ENCODE measurements around the gene FHL2.
A peak's percentile ranks its signal among the peaks of the same experiment; 100 is the strongest.

FHL2 gene

DNA sequence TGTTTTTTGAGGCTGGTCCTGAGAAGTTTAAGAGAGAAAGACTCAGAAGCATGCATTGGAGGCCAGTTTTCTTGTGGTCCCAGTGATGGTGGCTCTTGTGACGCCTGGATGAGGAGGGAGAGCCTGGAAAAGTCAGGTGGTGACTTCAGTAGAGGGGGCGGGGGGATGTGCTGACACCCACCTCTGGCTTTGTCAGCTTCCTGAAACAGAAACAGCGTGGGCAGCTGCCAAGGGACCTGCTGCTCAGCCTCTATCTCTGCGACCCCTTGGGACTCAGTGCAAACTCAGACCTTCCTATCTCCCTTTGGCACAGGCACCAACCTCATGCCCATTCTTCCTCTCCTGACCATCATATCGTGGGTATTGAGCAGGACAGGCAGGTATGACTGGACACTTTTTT, 75.7 kb downstream of the FHL2 start:
- 0 out of 2 replicates have a peak, but pooled peaks cover 4% of the 10 kb centered on the region for H3F3A ChIP-seq (ENCODE audit: low read depth)
- H3K36me3 ChIP-seq (ENCODE audit: insufficient read depth, low read length) = no peaks in the 10 kb centered on the region
- H2AFZ ChIP-seq (ENCODE audit: low read length) = no peak overlapping the region
- H3K4me1 ChIP-seq (ENCODE audit: insufficient read depth, low read length, poor library complexity, severe bottlenecking) = peaks cover 52% of the 10 kb centered on the region
- H3K27me3 ChIP-seq (ENCODE audit: insufficient read depth, low read length, poor library complexity, severe bottlenecking) = no peaks in the 10 kb centered on the region
- peak overlapping the region; percentile 20 for H3K9ac ChIP-seq (ENCODE audit: low read depth, low read length, poor library complexity, severe bottlenecking)
- H3K4me2 ChIP-seq (ENCODE audit: low read depth, low read length, poor library complexity, severe bottlenecking) = peak overlapping the region; percentile 91
- H3K9me3 ChIP-seq (ENCODE audit: insufficient read depth, low read depth, low read length) = no peaks in the 10 kb centered on the region
- H3K9me2 ChIP-seq (replicated peaks; ENCODE audit: low read depth, low read length) = no peaks in the 10 kb centered on the region
- TF ChIP-seq, protein P1, sequence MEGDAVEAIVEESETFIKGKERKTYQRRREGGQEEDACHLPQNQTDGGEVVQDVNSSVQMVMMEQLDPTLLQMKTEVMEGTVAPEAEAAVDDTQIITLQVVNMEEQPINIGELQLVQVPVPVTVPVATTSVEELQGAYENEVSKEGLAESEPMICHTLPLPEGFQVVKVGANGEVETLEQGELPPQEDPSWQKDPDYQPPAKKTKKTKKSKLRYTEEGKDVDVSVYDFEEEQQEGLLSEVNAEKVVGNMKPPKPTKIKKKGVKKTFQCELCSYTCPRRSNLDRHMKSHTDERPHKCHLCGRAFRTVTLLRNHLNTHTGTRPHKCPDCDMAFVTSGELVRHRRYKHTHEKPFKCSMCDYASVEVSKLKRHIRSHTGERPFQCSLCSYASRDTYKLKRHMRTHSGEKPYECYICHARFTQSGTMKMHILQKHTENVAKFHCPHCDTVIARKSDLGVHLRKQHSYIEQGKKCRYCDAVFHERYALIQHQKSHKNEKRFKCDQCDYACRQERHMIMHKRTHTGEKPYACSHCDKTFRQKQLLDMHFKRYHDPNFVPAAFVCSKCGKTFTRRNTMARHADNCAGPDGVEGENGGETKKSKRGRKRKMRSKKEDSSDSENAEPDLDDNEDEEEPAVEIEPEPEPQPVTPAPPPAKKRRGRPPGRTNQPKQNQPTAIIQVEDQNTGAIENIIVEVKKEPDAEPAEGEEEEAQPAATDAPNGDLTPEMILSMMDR (conservative IDR thresholded peaks at IDR 0.05; ENCODE audit: low read length) = no peak
- no peak for TF ChIP-seq EZH2phosphoT487 (IDR thresholded peaks at IDR 0.05; ENCODE audit: borderline replicate concordance)
- H3K4me3 ChIP-seq (ENCODE audit: low read length, poor library complexity, severe bottlenecking) = peak overlapping the region; percentile 11
- H3K79me2 ChIP-seq (ENCODE audit: insufficient read depth, low read length) = peaks cover 85% of the 10 kb centered on the region
- peaks cover 24% of the 10 kb centered on the region for H4K20me1 ChIP-seq (ENCODE audit: insufficient read depth, low read length, poor library complexity, severe bottlenecking)

DNA sequence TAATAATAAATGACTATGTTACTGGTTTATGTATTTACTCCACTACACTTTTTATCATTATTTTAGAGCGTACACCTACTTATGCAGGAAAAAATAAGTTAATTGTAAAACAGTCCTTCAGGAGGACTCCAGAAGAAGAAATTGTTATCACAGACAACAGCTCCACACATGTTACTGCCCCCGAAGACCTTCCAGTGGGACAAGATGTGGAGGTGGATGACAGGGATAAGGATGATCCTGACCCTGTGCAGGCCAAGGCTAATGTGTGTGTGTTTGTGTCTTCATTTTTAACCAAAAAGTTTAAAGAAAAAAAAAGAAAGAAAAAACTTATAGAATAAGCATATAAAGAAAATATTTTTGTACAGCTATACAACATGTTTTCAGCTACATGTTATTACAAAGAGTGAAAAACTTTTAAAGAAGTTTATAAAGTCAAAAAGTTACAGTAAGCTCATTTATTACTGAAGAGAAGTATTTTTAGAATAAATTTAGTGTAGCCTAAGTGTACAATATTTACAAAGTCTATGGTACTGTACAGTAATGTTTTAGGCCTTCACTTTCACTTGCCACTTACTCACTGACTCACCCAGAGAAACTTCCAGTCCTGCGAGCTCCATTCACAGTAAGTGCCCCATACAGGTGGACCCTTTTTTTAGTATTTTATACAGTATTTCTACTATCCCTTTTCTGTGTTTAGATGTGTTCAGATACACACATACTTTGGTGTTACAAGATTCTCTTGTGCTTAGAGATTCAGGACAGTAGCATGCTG, 76.8 kb downstream of the FHL2 start:
- no peak for TF ChIP-seq EZH2phosphoT487 (IDR thresholded peaks at IDR 0.05; ENCODE audit: borderline replicate concordance)
- TF ChIP-seq, protein P1 (conservative IDR thresholded peaks at IDR 0.05; ENCODE audit: low read length) = no peak
- H3F3A ChIP-seq (ENCODE audit: low read depth) = 0 out of 2 replicates have a peak, but pooled peaks cover 4% of the 10 kb centered on the region
- no peaks in the 10 kb centered on the region for H3K27me3 ChIP-seq (ENCODE audit: insufficient read depth, low read length, poor library complexity, severe bottlenecking)
- H3K36me3 ChIP-seq (ENCODE audit: insufficient read depth, low read length) = no peaks in the 10 kb centered on the region
- H3K9me2 ChIP-seq (replicated peaks; ENCODE audit: low read depth, low read length) = no peaks in the 10 kb centered on the region
- H3K4me1 ChIP-seq (ENCODE audit: insufficient read depth, low read length, poor library complexity, severe bottlenecking) = peaks cover 43% of the 10 kb centered on the region
- H3K79me2 ChIP-seq (ENCODE audit: insufficient read depth, low read length) = peaks cover 85% of the 10 kb centered on the region
- H3K4me3 ChIP-seq (ENCODE audit: low read length, poor library complexity, severe bottlenecking) = no peak overlapping the region
- no peak overlapping the region for H2AFZ ChIP-seq (ENCODE audit: low read length)
- H3K9me3 ChIP-seq (ENCODE audit: insufficient read depth, low read depth, low read length) = no peaks in the 10 kb centered on the region
- H4K20me1 ChIP-seq (ENCODE audit: insufficient read depth, low read length, poor library complexity, severe bottlenecking) = peaks cover 27% of the 10 kb centered on the region
- H3K9ac ChIP-seq (ENCODE audit: low read depth, low read length, poor library complexity, severe bottlenecking) = no peak overlapping the region
- H3K4me2 ChIP-seq (ENCODE audit: low read depth, low read length, poor library complexity, severe bottlenecking) = peak overlapping the region; percentile 91

DNA sequence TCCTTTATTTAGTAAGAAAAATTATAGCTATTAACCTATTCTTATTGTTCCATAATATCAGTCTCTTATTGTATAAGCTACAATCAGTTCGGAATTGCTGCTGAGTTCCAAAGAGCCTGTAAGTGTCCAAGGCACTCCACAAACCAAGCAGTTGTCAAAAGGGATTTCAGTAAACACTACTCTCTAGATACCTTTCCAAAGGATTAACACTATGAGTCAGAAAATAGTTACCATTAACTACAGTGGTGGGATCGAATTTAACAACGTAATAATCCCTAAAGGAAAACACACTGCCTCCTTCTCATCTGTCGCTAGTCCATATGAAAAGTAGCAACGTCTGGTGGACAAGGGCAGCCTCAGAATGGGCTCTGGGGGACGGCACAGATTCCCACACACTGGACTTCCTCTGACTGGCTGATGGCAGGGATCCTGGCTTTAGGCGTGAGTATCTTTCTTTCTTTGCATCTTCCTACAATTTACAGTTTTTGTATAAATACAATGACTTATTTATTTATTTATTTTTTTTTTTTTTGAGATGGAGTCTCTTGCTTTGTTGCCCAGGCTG, 78.1 kb downstream of the FHL2 start:
- Histone ChIP-seq H3K4me3 (ENCODE audit: low read length, poor library complexity, severe bottlenecking) (no peak overlapping the region), H3K9me3 (ENCODE audit: insufficient read depth, low read depth, low read length) (no peaks in the 10 kb centered on the region), H3K9me2 (replicated peaks; ENCODE audit: low read depth, low read length) (no peaks in the 10 kb centered on the region), H3K4me2 (ENCODE audit: low read depth, low read length, poor library complexity, severe bottlenecking) (no peak overlapping the region), H3K4me1 (ENCODE audit: insufficient read depth, low read length, poor library complexity, severe bottlenecking) (peaks cover 32% of the 10 kb centered on the region), H3K9ac (ENCODE audit: low read depth, low read length, poor library complexity, severe bottlenecking) (no peak overlapping the region), H3F3A (ENCODE audit: low read depth) (no peaks in the 10 kb centered on the region), H3K36me3 (ENCODE audit: insufficient read depth, low read length) (no peaks in the 10 kb centered on the region), H2AFZ (ENCODE audit: low read length) (no peak overlapping the region), H3K27me3 (ENCODE audit: insufficient read depth, low read length, poor library complexity, severe bottlenecking) (no peaks in the 10 kb centered on the region), H4K20me1 (ENCODE audit: insufficient read depth, low read length, poor library complexity, severe bottlenecking) (peaks cover 19% of the 10 kb centered on the region), H3K79me2 (ENCODE audit: insufficient read depth, low read length) (peaks cover 87% of the 10 kb centered on the region)
- no peak for TF ChIP-seq EZH2phosphoT487 (IDR thresholded peaks at IDR 0.05; ENCODE audit: borderline replicate concordance)
- TF ChIP-seq, protein P1 (conservative IDR thresholded peaks at IDR 0.05; ENCODE audit: low read length) = no peak
